ENCODE measurements around the gene AP2S1. TPM values are rescaled to one million over a fixed set of nuclear protein-coding genes. Genes with fewer than 3 reads are reported as not detected.

The AP2S1 gene
- total RNA-seq, 2 experiments from 2014 or later = 101 to 105 TPM

DNA sequence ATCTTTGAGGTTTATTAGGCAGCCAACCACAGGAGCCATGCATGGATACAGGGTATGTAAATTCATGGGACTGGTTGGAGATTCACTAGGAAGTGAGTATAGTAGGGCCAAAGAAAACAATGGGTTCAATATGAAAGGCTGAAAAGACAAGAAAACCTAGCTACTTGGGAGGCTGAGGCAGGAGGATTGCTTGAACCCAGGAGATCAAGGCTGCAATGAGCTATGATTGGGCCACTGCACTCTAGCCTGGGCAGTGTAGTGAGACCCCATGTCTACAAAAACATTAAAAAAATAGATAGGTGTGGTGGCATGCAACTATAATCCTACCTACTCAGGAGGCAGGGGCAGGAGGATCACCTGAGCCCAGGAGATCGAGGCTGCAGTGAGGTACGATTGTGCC is 51.9 kb downstream of the AP2S1 start:
- Mint-ChIP-seq H3K9me3 (no peaks in the 10 kb centered on the region), H3K4me1 (ENCODE audit: low read depth) (no peaks in the 10 kb centered on the region), H3K27ac (no peak overlapping the region), H3K36me3 (ENCODE audit: low read depth) (no peaks in the 10 kb centered on the region), H3K27me3 (no peaks in the 10 kb centered on the region), H3K4me3 (no peak overlapping the region)
- ChIA-PET CTCF (interaction anchor here (1.4 kb wide), 1 partner anchor 32 kb away, joined by 5 read pairs; no protein-coding TSS in a partner anchor), POLR2A (no interaction called here)
- DNase-seq (no peak), ATAC-seq (no peak)
- TF ChIP-seq, protein P1, sequence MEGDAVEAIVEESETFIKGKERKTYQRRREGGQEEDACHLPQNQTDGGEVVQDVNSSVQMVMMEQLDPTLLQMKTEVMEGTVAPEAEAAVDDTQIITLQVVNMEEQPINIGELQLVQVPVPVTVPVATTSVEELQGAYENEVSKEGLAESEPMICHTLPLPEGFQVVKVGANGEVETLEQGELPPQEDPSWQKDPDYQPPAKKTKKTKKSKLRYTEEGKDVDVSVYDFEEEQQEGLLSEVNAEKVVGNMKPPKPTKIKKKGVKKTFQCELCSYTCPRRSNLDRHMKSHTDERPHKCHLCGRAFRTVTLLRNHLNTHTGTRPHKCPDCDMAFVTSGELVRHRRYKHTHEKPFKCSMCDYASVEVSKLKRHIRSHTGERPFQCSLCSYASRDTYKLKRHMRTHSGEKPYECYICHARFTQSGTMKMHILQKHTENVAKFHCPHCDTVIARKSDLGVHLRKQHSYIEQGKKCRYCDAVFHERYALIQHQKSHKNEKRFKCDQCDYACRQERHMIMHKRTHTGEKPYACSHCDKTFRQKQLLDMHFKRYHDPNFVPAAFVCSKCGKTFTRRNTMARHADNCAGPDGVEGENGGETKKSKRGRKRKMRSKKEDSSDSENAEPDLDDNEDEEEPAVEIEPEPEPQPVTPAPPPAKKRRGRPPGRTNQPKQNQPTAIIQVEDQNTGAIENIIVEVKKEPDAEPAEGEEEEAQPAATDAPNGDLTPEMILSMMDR (IDR thresholded peaks at IDR 0.05) = no peak
- intact Hi-C loops (cut with micrococcal nuclease) = no loop called here

DNA sequence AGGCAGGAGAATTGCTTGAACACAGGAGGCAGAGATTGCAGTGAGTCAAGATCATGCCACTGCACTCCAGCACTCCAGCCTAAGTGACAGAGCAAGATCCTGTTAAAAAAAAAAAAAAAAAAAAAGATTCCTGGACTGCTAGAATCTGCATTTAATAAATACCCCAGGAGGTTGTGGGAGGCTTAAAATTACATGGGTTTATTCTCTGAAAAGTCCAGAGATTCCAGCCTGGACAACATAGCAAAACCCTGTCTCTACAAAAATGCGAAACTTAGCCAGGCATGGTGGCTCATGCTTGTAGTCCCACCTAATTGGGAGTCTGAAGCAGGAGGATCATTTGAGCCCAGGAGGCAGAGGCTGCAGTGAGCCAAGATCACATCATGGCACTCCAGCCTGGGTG is 52.8 kb downstream of the AP2S1 start:
- Mint-ChIP-seq H3K36me3 (ENCODE audit: low read depth) (no peaks in the 10 kb centered on the region), H3K9me3 (no peaks in the 10 kb centered on the region), H3K4me3 (no peak overlapping the region), H3K4me1 (ENCODE audit: low read depth) (no peaks in the 10 kb centered on the region), H3K27me3 (no peaks in the 10 kb centered on the region), H3K27ac (no peak overlapping the region)
- DNase-seq (no peak), ATAC-seq (no peak)
- TF ChIP-seq, protein P1 (IDR thresholded peaks at IDR 0.05) = no peak
- ChIA-PET CTCF (interaction anchor here (0.9 to 1.5 kb wide), 3 partner anchors 31 to 215 kb away, joined by 4 to 7 read pairs (median 6); no protein-coding TSS in a partner anchor), POLR2A (interaction anchor here (1.4 kb wide), 1 partner anchor 9 kb away, joined by 4 read pairs; no protein-coding TSS in a partner anchor)
- intact Hi-C loops (cut with micrococcal nuclease) = no loop called here

DNA sequence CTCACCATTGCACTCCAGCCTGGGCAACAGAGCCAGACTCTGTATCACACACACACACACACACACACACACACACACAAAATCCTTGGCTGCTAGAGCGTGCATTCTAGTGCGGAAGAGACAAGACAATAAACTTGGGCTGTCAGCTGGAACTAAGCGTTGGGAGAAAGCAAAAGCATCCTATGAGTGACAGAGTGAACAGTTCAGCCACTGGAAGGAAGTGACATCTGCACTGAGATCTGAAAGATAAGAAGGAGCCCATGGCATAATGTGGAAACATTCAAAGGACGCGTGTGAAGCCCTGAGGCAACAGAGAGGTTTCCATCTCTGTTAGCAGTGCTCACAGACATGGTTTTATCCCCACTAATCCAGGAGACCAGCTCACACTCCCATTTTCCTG is 58.7 kb downstream of the AP2S1 start:
- DNase-seq (peak; percentile 47), ATAC-seq (peak; percentile 14)
- Mint-ChIP-seq H3K36me3 (ENCODE audit: low read depth) (peaks cover 7% of the 10 kb centered on the region), H3K27ac (peak overlapping the region; percentile 57), H3K9me3 (peaks cover 2% of the 10 kb centered on the region), H3K4me3 (no peak overlapping the region), H3K4me1 (ENCODE audit: low read depth) (peaks cover 21% of the 10 kb centered on the region), H3K27me3 (no peaks in the 10 kb centered on the region)
- TF ChIP-seq, protein P1 (IDR thresholded peaks at IDR 0.05) = no peak
- intact Hi-C loops (cut with micrococcal nuclease) = no loop called here
- CTCF ChIA-PET = interaction anchor here (0.8 to 4.1 kb wide), 3 partner anchors 25 to 59 kb away, joined by 3 to 13 read pairs (median 4); partner anchors contain the start of gene AP2S1
- POLR2A ChIA-PET = interaction anchor here (0.5 to 1.2 kb wide), 3 partner anchors 22 to 78 kb away, joined by 3 read pairs; no protein-coding TSS in a partner anchor

DNA sequence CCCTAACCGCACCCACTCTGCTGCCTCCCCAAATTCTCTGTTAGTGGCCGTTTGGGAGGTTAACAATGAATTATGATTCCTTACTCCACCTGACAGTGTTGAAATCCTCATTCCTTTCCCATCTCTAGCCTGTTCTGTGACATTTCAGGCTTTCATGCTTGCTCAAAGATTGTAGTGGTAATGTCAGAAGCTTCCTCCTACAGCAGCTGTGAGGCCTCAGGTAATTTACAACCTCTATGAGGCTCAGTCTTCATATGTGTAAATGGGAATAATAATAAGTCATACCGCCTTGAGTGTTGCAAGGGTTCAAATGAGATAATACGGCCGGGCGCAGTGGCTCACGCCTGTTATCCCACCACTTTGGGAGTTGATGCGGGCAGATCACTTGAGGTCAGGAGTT is 61.3 kb downstream of the AP2S1 start:
- peaks cover 21% of the 10 kb centered on the region for H3K4me1 Mint-ChIP-seq (ENCODE audit: low read depth)
- TF ChIP-seq, protein P1 (IDR thresholded peaks at IDR 0.05) = no peak
- ATAC-seq = no peak

DNA sequence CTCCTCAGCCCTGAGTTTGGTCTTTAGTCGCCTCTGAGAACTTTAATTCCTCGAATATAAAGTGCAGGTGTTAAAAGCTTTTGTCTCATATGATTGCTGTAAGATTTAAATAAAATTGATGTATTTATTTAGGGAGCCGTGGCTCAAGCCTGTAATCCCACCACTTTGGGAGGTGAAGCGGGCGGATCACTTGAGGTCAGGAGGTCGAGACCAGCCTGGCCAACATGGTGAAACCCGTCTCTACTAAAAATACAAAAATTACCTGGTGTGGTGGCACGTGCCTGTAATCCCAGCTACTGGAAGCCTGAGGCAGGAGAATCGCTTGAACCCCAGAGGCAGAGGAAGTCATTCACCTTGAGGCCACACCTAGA is 61.7 kb downstream of the AP2S1 start:
- Mint-ChIP-seq H3K36me3 (ENCODE audit: low read depth) (peaks cover 36% of the 10 kb centered on the region), H3K27me3 (no peaks in the 10 kb centered on the region), H3K27ac (peak overlapping the region; percentile 98), H3K9me3 (peaks cover 2% of the 10 kb centered on the region), H3K4me3 (peak overlapping the region; percentile 98), H3K4me1 (ENCODE audit: low read depth) (peaks cover 23% of the 10 kb centered on the region)
- DNase-seq (no peak), ATAC-seq (no peak)
- TF ChIP-seq, protein P1 (IDR thresholded peaks at IDR 0.05) = no peak
- intact Hi-C loops (cut with micrococcal nuclease) = loop anchor here (10.0 kb wide), 1 partner anchor 56 kb away; no protein-coding TSS in a partner anchor
- POLR2A ChIA-PET = interaction anchor here (0.6 to 5.6 kb wide), 21 partner anchors 8 to 438 kb away, joined by 3 to 47 read pairs (median 5); partner anchors contain the start of genes AP2S1, CALM3 and ZC3H4
- CTCF ChIA-PET = interaction anchor here (1.0 to 3.4 kb wide), 8 partner anchors 22 to 202 kb away, joined by 3 to 20 read pairs (median 4); no protein-coding TSS in a partner anchor

More for the DNA sequence above, 61.3 kb downstream of the AP2S1 start:
- Mint-ChIP-seq H3K9me3 (peaks cover 2% of the 10 kb centered on the region), H3K27ac (no peak overlapping the region), H3K27me3 (no peaks in the 10 kb centered on the region), H3K4me3 (no peak overlapping the region), H3K36me3 (ENCODE audit: low read depth) (peaks cover 32% of the 10 kb centered on the region)
- ChIA-PET POLR2A (interaction anchor here (0.6 to 5.6 kb wide), 13 partner anchors 7 to 324 kb away, joined by 3 to 47 read pairs (median 5); partner anchors contain the start of genes AP2S1, CALM3 and ZC3H4), CTCF (interaction anchor here (1.0 to 3.4 kb wide), 6 partner anchors 23 to 127 kb away, joined by 3 to 20 read pairs (median 4); no protein-coding TSS in a partner anchor)
- DNase-seq = no peak
- intact Hi-C loops (cut with micrococcal nuclease) = loop anchor here (10.0 kb wide), 1 partner anchor 55 kb away; no protein-coding TSS in a partner anchor

Measured in activated CD8-positive, alpha-beta T cell treated with anti-CD3 and anti-CD28 coated beads for 36 hours (primary cell).